ENCODE measurements around the gene COG5. TPM values are rescaled to one million over a fixed set of nuclear protein-coding genes. Genes with fewer than 3 reads are reported as not detected.

COG5 gene
- total and polyA plus RNA-seq, 9 of the 15 experiments (the other 6 are each of a cell fraction or from before 2014, with no cell fraction given): 15.3 to 75.1 (median 56.4) TPM

- TF ChIP-seq ZZZ3 (IDR thresholded peaks at IDR 0.05): no peak
- TF ChIP-seq RAD21 (CRISPR knock-in tag; conservative IDR thresholded peaks at IDR 0.05 in 1 of 2, IDR thresholded peaks at IDR 0.05 in 1 of 2): no peak
- TF ChIP-seq BRD4 (IDR thresholded peaks at IDR 0.05): peak; percentile 62; the same call in 1 of the 2 replicates
- TF ChIP-seq FOXJ2 (tag; IDR thresholded peaks at IDR 0.05): peak; percentile 90; the same call in 1 of the 2 replicates
- TF ChIP-seq ZNF57 (CRISPR knock-in tag; IDR thresholded peaks at IDR 0.05): no peak
- TF ChIP-seq DNMT1 (IDR thresholded peaks at IDR 0.05): no peak
- no peak for TF ChIP-seq ILK (tag; IDR thresholded peaks at IDR 0.05; ENCODE audit: borderline replicate concordance, low read depth)
- TF ChIP-seq, protein P1, sequence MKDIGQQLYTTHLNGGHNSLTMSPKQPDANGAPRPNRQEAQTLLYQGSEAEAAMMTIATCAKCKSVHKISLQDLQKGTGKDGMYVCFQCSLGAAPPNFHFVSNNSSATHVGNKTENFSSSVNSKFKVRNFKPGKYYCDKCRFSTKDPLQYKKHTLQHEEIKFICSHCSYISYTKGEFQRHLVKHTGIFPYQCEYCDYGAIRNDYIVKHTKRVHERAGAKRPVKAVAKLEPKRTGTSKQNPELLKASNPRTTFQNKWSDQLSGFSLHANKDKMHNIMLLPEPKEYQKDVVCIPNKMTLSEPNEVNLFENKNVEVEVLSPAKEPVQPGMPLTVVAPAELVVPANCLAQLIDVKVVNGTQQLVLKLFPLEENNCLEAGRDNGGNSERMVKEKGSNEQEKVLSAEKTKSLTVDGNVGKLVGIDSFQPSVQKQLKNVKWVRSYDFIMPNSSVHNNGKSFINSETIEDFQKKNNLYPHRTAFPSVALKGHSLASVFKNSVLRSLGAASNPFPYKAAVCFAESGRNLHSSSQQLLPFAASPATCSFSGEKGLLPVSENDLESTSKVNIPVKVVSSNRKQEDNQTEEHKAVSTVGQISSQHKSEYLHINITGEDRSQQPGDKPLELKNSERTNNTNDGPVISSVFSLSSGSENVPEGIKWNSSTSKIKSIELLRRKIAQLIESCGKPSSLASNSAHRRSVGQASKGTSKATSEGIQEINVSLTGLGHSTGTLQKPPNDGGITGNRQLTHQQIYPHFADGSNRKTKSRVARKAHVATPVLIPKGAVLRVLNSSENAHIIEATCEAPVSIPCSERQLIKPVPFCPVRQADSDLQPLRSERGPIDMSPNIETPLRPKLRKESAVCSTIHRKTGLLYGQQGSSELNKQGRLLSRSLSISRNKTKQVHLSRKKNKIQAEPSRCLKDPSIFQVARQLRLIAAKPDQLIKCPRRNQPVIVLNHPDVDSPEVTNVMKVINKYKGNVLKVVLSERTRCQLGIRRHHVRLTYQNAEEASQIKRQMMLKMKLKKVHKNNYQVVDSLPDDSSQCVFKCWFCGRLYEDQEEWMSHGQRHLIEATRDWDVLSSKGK (CRISPR knock-in tag; IDR thresholded peaks at IDR 0.05): no peak
- TF ChIP-seq ZNF778 (CRISPR knock-in tag; IDR thresholded peaks at IDR 0.05): no peak
- no peak for TF ChIP-seq POU5F1 (IDR thresholded peaks at IDR 0.05; ENCODE audit: borderline replicate concordance, low read depth, low read length, partially characterized antibody)
- peak; percentile 74; the same call in 1 of the 2 replicates for TF ChIP-seq NCOA1 (IDR thresholded peaks at IDR 0.05; ENCODE audit: low read depth)
- TF ChIP-seq, protein P2, sequence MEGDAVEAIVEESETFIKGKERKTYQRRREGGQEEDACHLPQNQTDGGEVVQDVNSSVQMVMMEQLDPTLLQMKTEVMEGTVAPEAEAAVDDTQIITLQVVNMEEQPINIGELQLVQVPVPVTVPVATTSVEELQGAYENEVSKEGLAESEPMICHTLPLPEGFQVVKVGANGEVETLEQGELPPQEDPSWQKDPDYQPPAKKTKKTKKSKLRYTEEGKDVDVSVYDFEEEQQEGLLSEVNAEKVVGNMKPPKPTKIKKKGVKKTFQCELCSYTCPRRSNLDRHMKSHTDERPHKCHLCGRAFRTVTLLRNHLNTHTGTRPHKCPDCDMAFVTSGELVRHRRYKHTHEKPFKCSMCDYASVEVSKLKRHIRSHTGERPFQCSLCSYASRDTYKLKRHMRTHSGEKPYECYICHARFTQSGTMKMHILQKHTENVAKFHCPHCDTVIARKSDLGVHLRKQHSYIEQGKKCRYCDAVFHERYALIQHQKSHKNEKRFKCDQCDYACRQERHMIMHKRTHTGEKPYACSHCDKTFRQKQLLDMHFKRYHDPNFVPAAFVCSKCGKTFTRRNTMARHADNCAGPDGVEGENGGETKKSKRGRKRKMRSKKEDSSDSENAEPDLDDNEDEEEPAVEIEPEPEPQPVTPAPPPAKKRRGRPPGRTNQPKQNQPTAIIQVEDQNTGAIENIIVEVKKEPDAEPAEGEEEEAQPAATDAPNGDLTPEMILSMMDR (IDR thresholded peaks at IDR 0.05 in 2 of 3, conservative IDR thresholded peaks at IDR 0.05 in 1 of 3; ENCODE audit: insufficient read depth in 2 of 3, low read depth in 1 of 3, low read length in 3 of 3): no peak
- TF ChIP-seq ZNF282 (CRISPR knock-in tag; IDR thresholded peaks at IDR 0.05): no peak
- no peak for TF ChIP-seq SNAPC5 (CRISPR knock-in tag; IDR thresholded peaks at IDR 0.05)
- TF ChIP-seq, protein P3, sequence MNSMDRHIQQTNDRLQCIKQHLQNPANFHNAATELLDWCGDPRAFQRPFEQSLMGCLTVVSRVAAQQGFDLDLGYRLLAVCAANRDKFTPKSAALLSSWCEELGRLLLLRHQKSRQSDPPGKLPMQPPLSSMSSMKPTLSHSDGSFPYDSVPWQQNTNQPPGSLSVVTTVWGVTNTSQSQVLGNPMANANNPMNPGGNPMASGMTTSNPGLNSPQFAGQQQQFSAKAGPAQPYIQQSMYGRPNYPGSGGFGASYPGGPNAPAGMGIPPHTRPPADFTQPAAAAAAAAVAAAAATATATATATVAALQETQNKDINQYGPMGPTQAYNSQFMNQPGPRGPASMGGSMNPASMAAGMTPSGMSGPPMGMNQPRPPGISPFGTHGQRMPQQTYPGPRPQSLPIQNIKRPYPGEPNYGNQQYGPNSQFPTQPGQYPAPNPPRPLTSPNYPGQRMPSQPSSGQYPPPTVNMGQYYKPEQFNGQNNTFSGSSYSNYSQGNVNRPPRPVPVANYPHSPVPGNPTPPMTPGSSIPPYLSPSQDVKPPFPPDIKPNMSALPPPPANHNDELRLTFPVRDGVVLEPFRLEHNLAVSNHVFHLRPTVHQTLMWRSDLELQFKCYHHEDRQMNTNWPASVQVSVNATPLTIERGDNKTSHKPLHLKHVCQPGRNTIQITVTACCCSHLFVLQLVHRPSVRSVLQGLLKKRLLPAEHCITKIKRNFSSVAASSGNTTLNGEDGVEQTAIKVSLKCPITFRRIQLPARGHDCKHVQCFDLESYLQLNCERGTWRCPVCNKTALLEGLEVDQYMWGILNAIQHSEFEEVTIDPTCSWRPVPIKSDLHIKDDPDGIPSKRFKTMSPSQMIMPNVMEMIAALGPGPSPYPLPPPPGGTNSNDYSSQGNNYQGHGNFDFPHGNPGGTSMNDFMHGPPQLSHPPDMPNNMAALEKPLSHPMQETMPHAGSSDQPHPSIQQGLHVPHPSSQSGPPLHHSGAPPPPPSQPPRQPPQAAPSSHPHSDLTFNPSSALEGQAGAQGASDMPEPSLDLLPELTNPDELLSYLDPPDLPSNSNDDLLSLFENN (IDR thresholded peaks at IDR 0.05; ENCODE audit: low read depth in 2 of 2, low read length in 2 of 2): no peak
- TF ChIP-seq NCOA2 (IDR thresholded peaks at IDR 0.05; ENCODE audit: partially characterized antibody in 2 of 2): peak; percentile 40 to 64
- TF ChIP-seq POLR2AphosphoS5 (IDR thresholded peaks at IDR 0.05; ENCODE audit: control insufficient read depth, insufficient read depth, low read depth, low read length): no peak
- TF ChIP-seq ZNF699 (CRISPR knock-in tag; IDR thresholded peaks at IDR 0.05; ENCODE audit: insufficient replicate concordance): no peak
Measured at GRCh38 chr7:107319724-107320228, 243.9 kb downstream of the COG5 start (continued).
